ENCODE measurements around the gene FXR2. TPM values are rescaled to one million over a fixed set of nuclear protein-coding genes. Genes with fewer than 3 reads are reported as not detected.

FXR2 gene
- total and polyA plus RNA-seq, 9 of the 15 experiments (the other 6 are each of a cell fraction or from before 2014, with no cell fraction given), result 2.0 to 49.3 (median 24.5) TPM

DNA sequence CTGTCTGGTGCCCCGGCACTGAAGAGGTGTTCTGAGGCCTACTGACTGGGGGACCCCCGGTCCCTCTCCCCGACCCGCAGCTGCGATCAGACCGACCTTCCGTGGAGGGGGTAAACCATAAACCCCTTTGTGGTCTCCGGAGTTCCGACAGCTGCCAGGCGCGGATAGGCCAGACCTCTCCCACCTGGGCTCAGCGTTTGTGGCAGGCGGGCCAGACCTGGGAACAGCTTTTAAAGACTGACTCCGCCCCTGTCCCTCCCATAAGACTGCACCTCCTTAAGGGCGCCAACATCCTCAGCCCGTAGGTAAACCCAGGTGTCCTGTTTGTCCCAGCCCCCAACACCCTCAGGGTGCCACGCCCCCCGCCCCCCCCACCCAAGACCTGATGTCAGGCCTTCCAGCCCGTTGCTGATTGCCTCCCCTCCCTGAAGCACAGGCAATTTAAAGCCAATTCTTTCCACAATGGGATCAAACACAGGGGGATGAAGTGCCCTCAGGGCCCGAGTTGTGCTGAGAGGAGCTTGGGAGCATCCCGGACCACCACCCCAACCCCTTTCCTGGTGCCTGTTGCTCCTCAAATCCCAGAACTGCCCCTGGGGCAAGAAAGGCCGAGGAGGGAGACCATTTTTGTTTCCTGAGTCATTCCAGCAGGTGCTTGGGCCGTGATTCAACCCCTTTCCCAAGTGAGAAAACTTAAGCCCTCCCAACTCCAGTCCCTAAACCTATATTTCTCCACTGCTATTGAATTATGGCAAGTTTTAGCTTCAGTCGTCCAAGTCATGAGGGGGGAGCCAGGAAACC lies 24.6 kb downstream of the FXR2 start, which contains the start of gene SOX15:
SOX15 (minus strand) TSS at position 204 of the 801 bp plus-strand sequence. CDS start 418 bp downstream, outside the sequence.
- no peak within 1 kb of the TSS for H3K4me3 ChIP-seq
- H3K4me1 ChIP-seq (replicated peaks in 1 of 2; ENCODE audit: control insufficient read depth in 2 of 2, insufficient read depth in 2 of 2, low read length in 2 of 2), result peaks cover 28 to 46% of the 10 kb centered on the region in 2 experiments
- no peaks in the 10 kb centered on the region for H4K20me1 ChIP-seq (replicated peaks; ENCODE audit: control insufficient read depth, insufficient read depth, low read length)
- no peaks in the 10 kb centered on the region for H3K27me3 ChIP-seq (ENCODE audit: control insufficient read depth in 2 of 2, insufficient read depth in 2 of 2, low read length in 2 of 2)
- H3K9me3 ChIP-seq (replicated peaks; ENCODE audit: control insufficient read depth, insufficient read depth, low read depth, low read length), result no peaks in the 10 kb centered on the region
- peaks cover 80% of the 10 kb centered on the region for H3K36me3 ChIP-seq (ENCODE audit: control insufficient read depth, insufficient read depth, low read length)
- no peaks in the 10 kb centered on the region for H3K9me1 ChIP-seq (ENCODE audit: control insufficient read depth, insufficient read depth, low read length)
- ChIA-PET POLR2A (interaction anchor here (0.9 to 1.7 kb wide), 6 partner anchors 9 to 70 kb away, joined by 3 to 6 read pairs (median 3); partner anchors contain the start of genes CD68 and FXR2), CTCF (ENCODE audit: low intra/inter-chr PET ratio) (no interaction called here)
- H3K4me2 ChIP-seq (ENCODE audit: insufficient read depth, low read length), result no peak within 1 kb of the TSS
- WGBS (ENCODE audit: insufficient coverage, low coverage, missing lambda C conversion rate), result 70% methylated on average over 6 of the region's 24 CpGs
- in situ Hi-C loops (cut with MboI) (no loop called here), intact Hi-C loops (cut with micrococcal nuclease) (loop anchor here (5.0 kb wide), 1 partner anchor 97 kb away; the partner anchor contains the start of genes TP53 and WRAP53)
- DNase-seq (ENCODE audit: extremely low read depth in 1 of 4, low spot score in 3 of 4), result no peak
- no peak for FAIRE-seq
- no peak within 1 kb of the TSS for H2AFZ ChIP-seq (ENCODE audit: low read depth, low read length)
- H3K79me2 ChIP-seq (ENCODE audit: control insufficient read depth, insufficient read depth, low read length), result peaks cover 40% of the 10 kb centered on the region
- H3K9ac ChIP-seq (ENCODE audit: insufficient read depth in 1 of 2, low read depth in 2 of 2, low read length in 2 of 2), result 0 out of 4 replicates have a peak within 1 kb of the TSS, but pooled peaks of 1 of the 2 experiments have one; percentile 49
- H3K27ac ChIP-seq (ENCODE audit: extremely low read depth, low read depth, low read length), result no peak within 1 kb of the TSS
- no peak for ATAC-seq
- no TSS peak for BruUV-seq (replicated peaks)
- peak; percentile 11 for TF ChIP-seq POLR2G (IDR thresholded peaks at IDR 0.05; ENCODE audit: low read depth, low read length)
- TF ChIP-seq ZNF3 (CRISPR knock-in tag; IDR thresholded peaks at IDR 0.05), result no peak

DNA sequence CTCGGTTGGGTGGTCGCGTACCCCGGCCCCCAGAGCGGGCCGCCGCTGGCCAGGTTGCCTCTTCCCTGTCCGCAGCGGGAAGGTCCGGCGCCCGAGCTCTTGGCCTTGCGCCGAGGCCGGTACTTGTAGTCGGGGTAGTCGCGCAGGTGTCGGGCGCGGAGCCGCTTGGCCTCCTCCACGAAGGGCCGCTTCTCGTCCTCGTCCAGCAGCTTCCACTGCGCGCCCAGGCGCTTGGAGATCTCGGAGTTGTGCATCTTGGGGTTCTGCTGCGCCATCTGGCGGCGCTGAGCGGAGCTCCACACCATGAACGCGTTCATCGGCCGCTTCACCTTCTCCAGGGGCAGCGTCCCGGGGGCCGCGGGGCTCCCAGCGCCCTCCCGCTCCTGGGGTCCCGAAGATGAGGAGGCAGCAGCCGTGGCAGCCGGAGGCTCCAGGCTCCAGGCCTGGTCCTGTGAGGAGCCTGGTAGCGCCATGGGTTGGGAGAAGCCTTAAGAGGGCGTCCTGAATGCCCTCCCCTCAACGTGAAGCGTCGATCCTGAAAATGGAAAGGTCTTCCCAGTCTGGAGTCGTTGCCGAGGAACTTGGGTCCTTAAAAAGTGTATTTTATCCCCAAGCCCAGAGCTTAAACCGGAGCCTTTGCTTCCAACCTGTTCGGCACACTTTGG lies 25.4 kb downstream of the FXR2 start:
- TF ChIP-seq POLR2G (IDR thresholded peaks at IDR 0.05; ENCODE audit: low read depth, low read length) (peak; percentile 51; the same call in 1 of the 2 replicates), RBFOX2 (IDR thresholded peaks at IDR 0.05; ENCODE audit: low read depth, low read length) (peak; percentile 34), XRCC4 (IDR thresholded peaks at IDR 0.05; ENCODE audit: extremely low read depth, insufficient read depth, insufficient read length) (no peak), RBM22 (IDR thresholded peaks at IDR 0.05; ENCODE audit: low read depth, low read length, poor library complexity, severe bottlenecking) (peak; percentile 21), ZNF644 (tag; IDR thresholded peaks at IDR 0.05; ENCODE audit: low read depth) (no peak)
- TF ChIP-seq, protein P1, sequence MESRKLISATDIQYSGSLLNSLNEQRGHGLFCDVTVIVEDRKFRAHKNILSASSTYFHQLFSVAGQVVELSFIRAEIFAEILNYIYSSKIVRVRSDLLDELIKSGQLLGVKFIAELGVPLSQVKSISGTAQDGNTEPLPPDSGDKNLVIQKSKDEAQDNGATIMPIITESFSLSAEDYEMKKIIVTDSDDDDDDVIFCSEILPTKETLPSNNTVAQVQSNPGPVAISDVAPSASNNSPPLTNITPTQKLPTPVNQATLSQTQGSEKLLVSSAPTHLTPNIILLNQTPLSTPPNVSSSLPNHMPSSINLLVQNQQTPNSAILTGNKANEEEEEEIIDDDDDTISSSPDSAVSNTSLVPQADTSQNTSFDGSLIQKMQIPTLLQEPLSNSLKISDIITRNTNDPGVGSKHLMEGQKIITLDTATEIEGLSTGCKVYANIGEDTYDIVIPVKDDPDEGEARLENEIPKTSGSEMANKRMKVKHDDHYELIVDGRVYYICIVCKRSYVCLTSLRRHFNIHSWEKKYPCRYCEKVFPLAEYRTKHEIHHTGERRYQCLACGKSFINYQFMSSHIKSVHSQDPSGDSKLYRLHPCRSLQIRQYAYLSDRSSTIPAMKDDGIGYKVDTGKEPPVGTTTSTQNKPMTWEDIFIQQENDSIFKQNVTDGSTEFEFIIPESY (CRISPR knock-in tag; IDR thresholded peaks at IDR 0.05), result peak; percentile 93
- Histone ChIP-seq H3K79me2 (ENCODE audit: control insufficient read depth, insufficient read depth, low read length) (peaks cover 47% of the 10 kb centered on the region), H3K9ac (ENCODE audit: insufficient read depth in 1 of 2, low read depth in 2 of 2, low read length in 2 of 2) (no peak overlapping the region), H3K4me3 (no peak overlapping the region), H3K4me1 (replicated peaks in 1 of 2; ENCODE audit: control insufficient read depth in 2 of 2, insufficient read depth in 2 of 2, low read length in 2 of 2) (peaks cover 28 to 50% of the 10 kb centered on the region in 2 experiments), H4K20me1 (replicated peaks; ENCODE audit: control insufficient read depth, insufficient read depth, low read length) (no peaks in the 10 kb centered on the region), H3K36me3 (ENCODE audit: control insufficient read depth, insufficient read depth, low read length) (peaks cover 73% of the 10 kb centered on the region), H3K9me3 (replicated peaks; ENCODE audit: control insufficient read depth, insufficient read depth, low read depth, low read length) (no peaks in the 10 kb centered on the region), H3K27ac (ENCODE audit: extremely low read depth, low read depth, low read length) (no peak overlapping the region), H3K4me2 (ENCODE audit: insufficient read depth, low read length) (no peak overlapping the region), H2AFZ (ENCODE audit: low read depth, low read length) (no peak overlapping the region), H3K9me1 (ENCODE audit: control insufficient read depth, insufficient read depth, low read length) (no peaks in the 10 kb centered on the region), H3K27me3 (ENCODE audit: control insufficient read depth in 2 of 2, insufficient read depth in 2 of 2, low read length in 2 of 2) (no peaks in the 10 kb centered on the region)
- no TSS peak for BruUV-seq (replicated peaks)
- CTCF ChIA-PET (ENCODE audit: low intra/inter-chr PET ratio), result no interaction called here
- FAIRE-seq, result no peak
- POLR2A ChIA-PET, result interaction anchor here (1.0 to 1.7 kb wide), 5 partner anchors 8 to 114 kb away, joined by 3 to 6 read pairs (median 3); partner anchors contain the start of gene CD68
- in situ Hi-C loops (cut with MboI), result no loop called here
- intact Hi-C loops (cut with micrococcal nuclease), result loop anchor here (5.0 kb wide), 1 partner anchor 98 kb away; the partner anchor contains the start of genes TP53 and WRAP53
- no peak for DNase-seq (ENCODE audit: extremely low read depth in 1 of 4, low spot score in 3 of 4)
- no peak for ATAC-seq
- 96% methylated on average over 12 of the region's 56 CpGs for WGBS (ENCODE audit: insufficient coverage, low coverage, missing lambda C conversion rate)

Data from K562 (cell line).